Activated T-helper 9 cell treated with anti-CD3 and anti-CD28 coated beads, Interleukin-2, amount 50 U/mL, for 16 hours (primary cell): Measurements from ENCODE around the gene NRGN.
"Not testable (repeated sequence)": the region's sequence is repeated elsewhere in the genome, so short reads cannot be mapped to it uniquely, and the experiment has no call there.

Experiments used
- DNase-seq: peaks from one replicate; pipeline ENCODE4 v3.0.0-alpha.2; 2020; ENCODE audit warnings: low read depth

The NRGN gene

DNA sequence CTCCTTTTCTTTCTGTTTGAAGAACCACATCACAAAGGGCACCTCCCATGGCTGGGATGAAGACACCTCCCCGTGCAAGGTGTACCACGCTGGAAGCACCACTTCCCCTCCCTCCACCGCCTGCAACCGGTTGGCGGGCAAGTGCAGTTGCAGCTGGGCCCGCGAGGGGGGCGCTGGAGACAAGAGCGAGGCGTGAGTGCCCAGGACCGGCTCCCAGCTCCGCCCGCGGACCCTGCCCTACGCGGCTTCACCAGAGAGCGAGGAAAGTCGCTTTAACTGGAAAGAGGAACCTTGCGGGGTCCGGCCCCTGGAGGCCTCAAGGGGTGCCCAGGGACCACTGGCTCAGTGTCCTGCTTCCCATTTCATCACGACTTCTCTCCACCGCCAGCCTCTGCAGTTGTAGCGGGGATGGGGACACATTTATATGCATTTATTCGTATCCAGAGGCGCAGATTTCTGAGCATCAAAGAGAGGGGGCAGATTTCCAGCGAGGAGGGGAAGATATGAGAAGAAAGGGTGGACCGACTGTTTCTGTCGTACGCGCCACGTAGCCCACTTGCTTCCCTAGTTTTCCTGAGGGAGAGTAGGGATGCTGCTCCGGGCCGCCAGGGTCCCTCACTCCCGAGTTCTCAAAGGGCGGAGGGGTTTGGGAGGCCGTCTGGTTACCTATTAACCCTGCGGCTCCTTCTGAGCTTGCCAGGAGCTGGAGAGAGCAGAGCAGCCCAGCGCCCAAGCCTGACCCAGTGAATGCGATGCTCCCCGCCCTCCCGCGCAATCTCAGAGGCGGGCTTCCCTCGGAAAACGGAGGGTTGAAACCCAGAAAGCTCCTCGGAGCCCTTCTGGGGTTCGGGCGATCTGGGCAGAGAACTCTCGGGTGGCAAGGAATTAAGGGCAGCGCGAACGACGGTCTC, 18.9 kb downstream of the NRGN start:
- peak; percentile 51 for DNase-seq

DNA sequence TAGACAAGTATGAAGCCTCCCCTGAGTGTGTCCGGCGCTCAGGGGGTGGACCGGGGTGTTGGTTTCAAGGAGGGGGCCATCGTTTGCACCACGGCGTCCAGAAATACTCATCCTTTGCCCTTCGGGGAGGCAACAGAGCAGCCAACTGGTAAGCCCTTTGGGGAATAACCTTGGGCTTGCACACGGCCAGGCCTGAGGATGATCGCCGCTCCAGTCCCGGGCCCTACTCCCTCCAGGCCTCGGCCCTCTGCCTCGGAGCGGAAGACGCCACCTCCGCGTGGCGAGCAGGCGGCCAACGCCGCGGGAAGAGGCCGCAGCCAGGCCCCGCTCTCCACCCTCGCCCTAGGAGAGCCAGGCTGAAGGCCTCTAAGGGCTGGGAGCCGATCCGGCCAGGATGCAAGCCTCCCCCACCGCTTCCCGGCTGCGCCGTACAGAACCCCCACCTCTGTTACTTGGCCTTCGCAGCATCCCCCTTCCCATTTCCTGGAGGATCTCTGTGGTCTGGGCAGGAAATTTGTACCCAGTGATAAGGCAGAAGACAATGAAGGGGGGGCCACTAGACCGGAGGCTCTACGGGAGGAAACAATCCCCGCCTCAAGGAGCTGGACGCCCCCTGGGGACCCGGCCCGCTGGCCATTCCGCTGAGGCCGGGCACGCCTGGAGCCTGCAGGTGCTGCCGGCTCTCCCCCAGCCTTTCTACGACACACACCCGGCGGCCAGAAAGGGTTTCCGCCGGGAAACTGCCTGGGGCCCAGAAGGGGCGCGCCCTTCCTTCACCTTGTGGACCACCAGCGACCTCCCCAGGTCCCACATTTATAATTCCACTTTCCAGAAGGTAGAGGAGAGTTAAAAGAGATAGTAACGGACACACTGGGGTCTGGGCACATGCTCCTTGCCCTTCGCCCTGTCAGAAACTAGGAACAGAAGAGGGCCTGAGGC, 19.8 kb downstream of the NRGN start:
- no peak for DNase-seq

DNA sequence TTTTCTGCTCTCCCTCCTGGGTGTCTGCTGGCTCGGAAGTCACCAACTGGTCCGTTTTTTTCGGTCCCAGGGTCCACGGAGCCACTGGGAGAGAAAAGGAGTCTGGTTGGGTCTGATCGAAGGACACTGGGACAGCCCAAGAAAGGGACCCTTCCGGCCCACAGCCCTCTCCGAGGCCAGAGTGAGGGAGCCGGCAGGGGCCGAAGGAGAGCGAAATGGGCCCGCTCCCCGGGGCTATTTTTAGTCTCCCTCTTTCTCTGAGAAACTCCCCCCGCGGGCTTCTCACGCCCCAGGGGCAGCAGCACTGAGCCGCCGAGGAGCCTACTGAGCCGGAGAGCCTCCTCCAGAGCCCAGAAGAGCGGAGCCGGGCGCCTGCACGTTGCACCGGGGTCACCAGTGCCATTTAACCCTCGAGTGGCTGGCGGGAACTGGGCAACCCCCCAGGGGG, 20.5 kb downstream of the NRGN start:
- DNase-seq = no peak

DNA sequence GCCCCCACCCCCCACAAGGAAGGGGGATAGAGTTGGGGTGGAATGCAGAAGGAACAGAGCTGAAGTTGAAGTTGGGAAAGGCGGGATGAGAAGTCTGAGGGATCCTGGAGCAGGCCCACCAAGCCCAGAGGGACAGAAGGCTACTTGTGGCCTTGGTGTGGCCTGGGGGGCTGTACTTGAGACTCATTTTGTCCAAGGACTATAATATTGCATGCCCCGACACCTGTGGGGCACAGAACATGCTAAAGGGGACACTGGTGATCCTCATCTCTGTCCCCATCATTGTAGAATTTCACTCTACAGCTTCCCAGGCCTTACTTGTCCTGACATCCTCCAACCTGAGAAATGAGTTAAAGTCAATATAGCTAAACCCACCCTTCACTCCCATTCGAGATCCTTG, 21.1 kb downstream of the NRGN start:
- no peak for DNase-seq

DNA sequence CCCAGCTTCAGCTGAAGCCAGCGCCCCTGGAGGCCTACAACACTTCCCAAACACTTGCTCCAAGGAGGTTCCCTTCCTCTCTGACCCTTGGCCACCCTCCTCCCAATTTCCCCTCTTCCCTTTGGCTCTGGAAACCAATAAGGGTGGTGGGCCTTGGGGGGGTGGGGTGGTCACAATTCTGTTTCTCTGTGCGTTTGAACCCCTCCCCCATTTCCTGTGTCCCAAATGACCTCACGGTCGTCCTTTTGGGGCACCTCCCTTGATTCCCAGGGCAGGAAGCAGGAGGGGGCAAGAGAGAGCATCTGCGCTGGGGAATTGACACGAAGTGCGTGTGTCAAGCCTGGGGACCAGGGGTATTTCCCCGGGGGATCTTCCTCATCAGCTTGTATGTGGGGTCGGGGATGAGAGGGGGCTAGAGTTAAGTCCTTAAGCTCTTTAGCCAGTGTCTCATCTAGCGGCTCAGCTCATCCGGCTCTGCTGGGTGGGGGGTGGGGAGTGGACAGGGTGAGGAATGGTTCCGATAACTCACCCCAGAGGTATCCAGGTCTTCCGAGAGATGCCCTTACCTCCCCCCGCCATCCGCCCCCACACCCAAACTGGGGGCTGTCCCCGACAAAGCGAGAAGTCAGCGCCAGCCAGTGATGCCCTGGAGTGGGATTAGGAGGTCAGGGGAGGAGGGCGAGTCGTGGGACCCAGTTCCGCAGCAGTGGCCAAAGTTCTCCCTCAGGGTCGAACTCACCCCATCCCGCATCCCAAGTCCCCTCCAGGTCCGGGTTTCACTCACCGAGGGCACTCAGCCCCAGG, 21.8 kb downstream of the NRGN start:
- no peak for DNase-seq

DNA sequence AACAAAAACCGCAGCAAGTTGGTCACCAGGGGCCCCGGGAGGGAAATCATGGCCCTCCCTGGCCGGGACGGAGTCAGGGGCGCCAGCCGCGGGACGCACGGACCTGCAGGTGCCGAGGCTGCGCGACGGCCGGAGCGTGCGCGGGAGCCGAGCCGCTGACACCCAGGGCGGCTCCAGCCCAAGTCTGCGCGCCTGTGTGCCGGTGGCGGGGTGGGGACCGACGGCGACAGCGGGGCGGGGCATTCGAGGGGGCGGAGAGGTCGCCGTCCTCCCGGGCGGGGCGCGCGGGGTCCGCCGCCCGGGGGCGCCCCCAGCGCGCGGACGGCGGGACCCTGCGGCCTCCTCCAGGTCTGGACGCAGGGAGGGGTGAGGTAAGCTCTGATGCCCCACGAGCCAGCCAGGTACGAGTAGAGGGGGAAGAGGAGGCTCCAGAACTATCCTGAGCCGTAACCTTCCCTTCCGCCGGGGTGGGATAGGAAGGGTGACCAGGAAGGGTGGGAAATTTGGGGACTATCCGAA, 22.4 kb downstream of the NRGN start, which contains the start of gene ESAM:
ESAM (minus strand) TSS at position 186 of the 519 bp plus-strand sequence; CDS start at position 50, 136 bp downstream.
- DNase-seq = peak; percentile 58

DNA sequence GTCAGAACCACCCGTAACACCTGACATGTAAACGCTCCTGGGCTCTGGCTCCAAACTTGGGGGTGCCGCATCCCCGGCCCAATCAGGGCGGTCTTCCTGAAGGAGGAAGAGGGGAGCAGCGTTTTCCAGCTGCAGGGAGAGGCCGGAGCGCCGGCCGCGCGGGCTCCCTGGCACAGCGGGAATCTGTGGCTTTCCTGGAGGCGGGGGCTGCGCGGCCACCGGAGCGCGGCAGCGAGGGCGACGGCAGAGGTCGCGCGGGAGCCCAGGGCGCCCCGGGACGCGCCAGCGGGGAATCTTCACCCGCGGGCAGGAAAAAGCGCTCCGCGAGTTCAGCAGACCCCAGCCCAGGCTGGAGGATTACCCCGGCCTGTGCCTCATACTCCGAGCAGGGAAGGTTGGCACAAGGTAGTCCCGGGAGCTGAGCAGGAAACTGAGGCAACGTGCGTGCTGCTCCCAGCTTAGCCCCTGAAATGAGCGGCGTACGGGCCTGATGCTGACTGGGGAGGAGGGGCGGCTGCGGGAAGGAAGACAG, 22.9 kb downstream of the NRGN start:
- no peak for DNase-seq

DNA sequence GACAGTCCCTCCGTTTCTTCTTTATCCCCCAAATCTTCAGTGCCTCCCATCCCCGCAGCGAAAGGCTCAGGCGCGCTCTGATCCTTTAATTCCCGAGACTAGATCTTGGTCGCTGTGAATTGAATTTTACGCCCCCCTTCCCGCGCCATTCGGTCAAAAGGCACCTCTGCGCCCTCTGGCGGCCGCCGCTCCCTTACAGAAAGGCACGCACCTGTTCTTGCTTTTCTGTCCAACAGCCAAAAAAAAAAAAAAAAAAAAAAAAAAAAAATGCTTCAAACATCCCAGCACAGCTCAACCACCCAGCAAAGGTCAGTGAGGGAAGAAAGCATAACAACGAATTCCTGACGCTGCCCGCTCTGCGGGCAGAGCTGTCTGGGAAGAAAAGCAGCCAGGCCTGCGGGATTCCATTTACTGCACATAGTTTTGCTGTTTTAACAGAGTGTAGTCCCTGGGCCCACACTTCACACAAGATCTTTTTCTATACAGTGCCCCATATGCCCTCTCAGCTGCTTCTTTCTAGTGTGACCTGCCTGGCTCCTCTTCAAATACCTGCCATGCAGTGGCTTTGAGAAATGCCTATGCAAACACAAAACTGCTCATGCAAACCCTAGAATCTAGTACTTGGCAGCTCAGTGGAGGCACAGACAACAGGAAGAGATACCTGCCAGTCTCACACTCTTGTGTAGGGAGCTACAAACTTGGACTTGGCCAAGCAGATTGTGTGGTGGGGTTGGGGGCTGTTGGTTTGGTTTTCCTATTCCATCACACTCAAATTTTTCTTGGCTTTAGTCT, 23.6 kb downstream of the NRGN start:
- DNase-seq = peak; percentile 76

DNA sequence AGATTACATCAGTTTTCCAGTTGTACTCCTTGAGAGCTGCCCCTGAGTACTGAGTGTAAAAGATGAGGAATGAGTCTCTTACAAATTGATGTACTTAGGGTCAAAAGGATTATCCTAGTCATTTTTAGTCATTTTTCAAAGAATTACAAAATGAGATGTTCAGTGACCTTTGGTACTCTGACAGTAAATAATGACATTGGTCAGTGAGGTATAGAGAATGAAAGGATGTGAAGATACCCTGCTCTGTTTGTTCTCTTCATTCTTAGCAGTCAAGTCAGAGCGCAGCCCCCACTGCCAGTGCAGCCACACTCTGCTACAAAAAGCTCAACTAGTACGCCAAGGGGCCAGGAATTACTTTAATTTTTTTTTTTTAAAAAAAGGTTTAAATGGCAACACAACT, 26.4 kb downstream of the NRGN start:
- no peak for DNase-seq

DNA sequence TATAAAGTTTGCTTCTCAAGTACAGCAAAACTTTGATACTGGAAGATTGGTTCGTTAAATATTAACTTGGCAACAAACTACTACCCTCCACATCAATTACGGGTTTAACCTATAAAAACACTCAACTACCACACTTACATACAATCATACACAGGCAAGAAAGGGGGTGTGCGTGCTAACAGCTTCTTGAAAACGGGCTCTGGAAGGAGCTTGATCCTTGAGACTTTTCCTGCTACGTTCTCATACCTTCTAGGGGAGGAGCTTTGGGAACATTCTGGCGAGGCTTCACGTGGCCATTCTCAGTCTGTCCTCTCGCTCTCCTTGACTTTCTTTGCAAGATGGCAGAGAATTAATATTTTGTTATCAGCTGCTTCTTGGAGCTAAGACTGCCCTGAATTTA, 29.2 kb downstream of the NRGN start:
- DNase-seq = no peak

DNA sequence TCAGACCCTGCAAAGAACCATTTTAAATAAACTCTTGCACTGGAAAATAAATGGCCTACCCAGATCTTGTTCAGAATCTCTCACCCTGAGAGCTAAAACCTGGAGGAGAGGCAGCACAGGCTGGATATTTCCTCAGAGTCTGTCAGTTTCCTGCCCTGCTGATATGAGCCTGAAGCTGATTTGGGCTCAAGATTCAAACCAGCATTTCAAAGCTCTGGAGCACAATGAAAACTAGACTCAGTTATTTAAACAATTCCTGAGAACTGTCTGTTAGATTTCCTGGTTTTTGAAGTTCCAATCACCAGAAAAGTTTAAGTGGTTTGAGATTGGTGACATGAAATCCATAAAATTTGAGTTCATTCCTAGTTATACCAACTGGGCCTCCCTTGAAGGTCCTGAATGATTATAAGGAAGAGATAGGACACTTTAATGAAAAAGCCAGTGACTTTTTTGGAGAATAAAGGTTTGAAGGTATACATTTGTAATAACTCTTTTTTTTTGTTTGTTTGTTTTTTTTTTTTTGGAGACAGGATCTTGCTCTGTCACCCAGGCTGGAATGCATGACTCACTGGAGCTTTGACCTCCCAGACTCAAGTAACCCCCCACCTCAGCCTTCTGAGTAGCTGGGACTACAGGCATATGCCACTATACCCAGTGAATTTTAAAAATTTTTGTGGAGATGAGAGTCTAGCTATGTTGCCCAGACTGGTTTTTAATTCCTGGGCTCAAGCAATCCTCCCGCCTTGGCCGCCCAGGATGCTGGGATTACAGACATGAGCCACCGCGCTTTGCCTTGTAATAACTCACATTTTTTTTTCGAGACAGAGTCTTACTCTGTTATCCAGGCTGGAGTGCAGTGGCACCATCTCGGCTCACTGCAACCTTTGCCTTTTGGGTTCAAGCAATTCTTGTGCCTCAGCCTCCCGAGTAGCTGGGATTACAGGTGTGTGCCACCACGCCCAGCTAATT, 30.3 kb downstream of the NRGN start:
- no peak for DNase-seq

DNA sequence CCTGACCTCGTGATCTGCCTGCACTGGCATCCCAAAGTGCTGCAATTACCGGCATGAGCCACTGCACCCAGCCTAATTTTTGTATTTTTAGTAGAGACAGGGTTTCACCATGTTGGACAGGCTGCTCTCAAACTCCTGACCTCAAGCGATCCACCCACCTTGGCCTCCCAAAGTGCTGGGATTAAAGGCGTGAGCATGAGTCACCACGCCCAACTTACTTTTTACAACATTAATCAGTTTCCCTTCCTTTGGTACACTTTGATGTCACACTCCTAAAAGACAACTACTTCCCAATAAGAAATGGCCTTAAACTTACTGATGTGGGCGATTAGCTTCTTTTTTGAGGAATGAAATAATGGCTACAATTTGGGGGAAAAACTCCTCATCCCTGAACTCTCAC, 31.2 kb downstream of the NRGN start:
- DNase-seq = not testable (repeated sequence)

DNA sequence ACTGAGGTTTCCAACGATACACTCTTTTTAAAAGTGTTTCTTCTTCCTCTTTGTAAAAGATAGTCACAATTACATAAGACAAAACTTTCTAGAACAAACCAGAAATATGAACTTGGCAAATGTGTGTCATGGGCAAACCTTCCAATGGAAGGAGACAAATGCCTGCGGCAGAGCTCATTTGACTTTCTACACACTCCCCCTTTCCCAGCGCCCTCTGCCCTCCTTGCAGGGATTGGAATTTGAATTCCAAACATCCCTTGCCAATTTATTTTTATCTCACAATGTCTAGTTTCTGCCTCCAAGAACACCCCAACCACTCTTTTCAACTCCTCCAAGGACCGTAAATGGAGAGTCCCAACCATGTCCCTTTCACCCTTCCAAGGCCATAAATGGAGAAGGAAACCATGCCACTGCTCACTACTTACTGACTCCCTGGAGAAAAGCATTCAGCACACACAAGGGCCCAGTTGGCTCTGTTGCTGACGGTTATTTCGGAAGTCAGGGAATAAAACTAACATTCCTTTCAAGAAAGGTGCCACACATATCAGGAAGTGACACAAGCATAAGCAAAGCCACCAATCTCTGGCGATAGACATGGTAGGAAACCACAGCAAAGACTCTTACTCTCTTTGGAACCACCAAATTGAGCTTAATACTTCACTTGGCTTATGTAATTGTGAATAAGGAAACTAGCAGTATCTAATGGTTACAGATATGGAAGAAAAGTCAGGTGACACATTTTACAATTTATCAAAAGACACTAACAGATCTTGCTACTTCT, 37.3 kb downstream of the NRGN start:
- DNase-seq = no peak

DNA sequence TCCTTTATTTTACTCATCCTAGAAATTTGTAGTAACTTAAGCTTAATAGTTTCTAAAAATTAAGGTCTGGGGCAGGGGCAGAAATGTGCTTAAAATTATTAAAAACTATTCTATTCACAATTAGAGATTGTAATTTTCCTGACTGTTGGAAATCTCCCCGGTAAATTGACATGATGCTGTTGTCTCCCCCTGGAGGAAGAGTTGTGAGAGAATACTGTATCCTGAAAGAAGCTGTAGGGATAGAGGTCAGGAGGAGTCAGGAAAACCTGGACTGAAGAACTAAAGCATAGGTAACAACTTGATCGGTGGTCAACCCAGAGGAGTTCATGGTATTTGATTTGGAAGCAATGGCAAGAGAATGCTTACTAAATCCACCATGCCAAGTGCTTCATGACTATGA, 38.5 kb downstream of the NRGN start:
- no peak for DNase-seq

DNA sequence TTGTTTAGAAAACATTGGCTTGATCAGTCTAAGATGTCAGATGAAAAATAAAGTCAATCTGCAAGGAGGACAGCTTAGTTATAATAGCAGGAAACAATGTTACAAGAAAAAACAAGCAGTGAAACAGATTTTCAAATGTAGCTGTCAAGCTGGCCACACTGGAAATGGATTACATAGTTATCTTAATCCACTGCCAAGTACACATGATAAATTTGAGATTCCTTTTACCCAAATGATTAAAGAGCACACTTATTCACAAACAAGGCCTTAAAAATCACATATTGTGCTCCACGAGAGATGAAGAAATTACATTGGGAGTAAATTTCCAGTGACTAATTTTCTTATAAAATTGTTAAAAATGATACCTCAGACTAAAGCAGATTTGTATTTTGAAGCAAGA, 39.8 kb downstream of the NRGN start:
- DNase-seq = no peak

DNA sequence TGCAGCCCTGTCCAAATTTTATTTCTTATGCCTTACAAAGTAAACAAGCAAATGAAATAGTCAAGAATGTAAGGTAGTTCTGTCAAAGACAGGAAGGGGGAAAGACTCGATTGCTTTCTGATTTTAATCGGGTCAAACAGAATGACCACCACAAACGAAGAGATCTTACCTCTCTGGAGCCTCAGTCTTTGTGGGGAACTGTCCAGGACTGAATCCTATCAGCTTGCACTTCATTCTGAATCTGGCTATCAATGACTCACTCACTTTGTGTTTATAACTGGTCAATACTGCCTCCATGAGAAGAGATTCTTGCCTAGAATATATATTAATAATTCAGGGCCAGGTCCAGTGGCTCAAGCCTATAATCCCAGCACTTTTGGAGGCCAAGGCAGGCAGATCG, 43.3 kb downstream of the NRGN start:
- no peak for DNase-seq

DNA sequence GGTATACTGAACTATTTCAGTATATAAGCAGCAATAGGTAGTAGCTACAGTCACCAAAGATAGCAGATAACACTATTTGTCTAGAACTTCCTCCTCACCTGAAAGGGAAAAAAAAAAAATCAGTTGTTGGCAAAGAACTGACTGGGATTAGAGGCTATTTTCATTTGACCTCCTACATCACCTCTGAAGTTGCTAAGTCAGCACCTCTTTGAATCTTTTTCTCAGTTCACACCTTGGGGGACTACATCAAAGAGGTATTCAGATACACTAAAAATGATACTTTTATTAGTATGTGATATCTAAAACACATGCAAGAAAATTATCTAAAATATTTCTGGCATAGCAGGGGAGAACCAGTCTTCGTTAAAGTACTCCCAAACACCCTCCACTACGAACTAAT, 44.3 kb downstream of the NRGN start:
- DNase-seq = no peak

DNA sequence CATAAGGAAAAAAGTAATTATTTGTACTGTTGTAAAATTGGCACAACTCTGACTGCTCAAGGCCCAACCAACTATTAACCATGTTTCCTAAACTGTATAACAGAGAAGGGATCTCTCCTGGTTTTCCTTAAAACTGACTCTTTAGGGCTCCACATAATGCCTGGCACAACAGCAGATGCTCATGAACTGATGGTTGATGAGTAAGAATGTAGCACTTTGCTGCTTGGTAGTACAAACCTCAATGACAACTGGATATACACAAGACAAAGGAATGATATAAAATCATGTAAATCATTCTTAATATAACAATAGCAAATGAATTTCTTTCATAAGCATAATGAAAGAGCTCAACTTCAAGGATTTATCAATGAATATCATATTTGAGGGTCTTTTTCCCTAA, 48.8 kb downstream of the NRGN start:
- no peak for DNase-seq
